ENCODE measurements around the gene RNF34.

Gene RNF34

DNA sequence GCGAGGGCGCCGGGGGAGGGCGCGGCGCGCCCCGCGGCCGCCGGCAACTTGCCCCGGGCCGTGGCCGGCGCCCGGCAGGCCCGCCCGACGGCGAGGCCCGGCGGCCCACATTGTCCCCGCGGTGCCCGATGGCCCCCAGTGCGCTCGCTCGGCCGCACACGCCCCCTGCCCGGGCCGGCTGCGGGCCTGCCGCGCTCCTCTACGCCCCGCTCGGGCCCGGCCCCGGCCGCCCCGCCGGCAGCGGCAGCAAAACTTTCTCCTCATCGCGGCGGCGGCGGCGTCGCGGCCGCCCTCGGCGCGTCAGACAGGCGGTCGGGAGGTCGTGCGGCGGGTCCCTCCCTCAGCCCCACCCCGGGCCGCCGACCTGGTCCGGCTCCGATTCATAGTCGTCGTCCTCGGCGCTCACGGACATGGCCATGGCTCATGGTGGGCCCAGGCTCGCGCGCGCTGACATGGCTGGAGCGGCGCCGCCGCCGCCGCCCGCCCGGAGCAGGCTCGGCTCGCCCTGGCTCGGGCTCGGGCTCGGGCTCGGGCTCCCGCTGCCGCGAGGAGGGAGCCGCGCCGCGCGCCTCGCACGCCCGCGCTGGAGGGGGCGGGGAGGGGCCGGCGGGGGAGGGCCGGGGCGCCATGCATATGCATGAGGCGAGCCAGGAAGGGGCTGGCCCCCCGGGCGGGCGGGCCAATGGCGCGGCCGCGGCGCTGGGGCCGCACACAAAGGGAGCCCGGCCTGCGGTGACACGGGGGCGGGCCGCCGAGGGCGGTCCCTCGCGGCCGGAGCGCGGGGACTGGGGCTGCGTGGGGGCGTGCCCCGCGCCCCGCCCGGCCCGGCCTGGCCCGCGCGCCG is 67.1 kb downstream of the RNF34 start:
- peak; percentile 80 for DNase-seq (ENCODE audit: low spot score)

DNA sequence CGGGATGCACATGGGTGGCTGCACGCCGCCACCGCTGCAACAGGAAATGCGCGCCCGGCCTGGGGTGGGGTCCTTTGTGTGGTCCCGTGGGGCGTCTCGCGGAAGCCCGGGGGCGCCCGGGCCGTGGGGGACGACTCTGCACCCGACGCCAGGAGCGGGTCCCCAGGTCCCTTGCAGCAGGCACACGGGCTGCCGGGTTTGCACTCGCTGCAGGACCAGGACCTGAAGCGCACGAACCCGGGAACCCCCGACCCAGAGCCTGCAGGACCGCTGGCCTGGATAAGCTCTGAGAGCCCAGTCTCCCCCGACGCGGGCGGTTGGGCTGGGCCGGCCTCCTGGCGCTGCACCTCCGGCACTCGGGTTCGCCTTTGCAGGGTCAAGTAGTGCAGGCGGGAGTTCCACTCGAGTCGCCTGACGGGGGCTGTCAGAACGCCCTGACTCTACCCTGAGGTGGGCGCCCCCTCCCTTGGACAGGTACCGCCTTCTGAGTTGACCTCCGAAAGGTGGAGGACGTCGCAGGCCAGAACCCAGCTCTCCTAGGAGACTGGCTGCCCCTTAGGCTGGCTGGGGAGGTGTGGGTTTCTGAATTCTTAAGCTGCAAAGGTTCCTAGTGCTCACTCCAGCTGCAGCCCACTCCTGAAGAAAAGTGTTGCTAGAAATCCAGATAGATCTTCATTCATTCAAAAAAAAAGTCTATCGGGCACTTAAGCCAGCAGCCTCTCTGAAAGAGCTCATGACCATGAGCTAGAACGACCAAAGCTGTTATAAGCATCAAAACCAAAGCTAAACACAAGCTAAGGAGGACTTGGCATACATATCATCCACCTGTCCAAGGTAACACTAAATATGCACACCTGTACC is 68.0 kb downstream of the RNF34 start:
- DNase-seq (ENCODE audit: low spot score): no peak

DNA sequence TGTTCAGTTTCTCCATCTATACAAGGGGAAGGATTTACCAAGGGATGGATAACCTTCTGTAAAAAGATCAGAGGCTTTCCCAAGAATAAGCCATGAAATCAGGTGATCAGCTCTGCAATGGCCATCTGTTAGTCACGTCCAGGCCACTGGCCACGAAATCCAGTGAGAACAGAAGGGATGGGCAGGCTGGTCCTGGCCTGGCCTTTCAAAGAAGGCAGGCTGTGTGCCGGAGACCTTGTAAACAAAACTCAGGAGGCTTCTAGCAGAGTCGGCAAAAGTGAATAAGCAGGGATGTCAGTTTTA is 68.5 kb downstream of the RNF34 start:
- no peak for DNase-seq (ENCODE audit: low spot score)

DNA sequence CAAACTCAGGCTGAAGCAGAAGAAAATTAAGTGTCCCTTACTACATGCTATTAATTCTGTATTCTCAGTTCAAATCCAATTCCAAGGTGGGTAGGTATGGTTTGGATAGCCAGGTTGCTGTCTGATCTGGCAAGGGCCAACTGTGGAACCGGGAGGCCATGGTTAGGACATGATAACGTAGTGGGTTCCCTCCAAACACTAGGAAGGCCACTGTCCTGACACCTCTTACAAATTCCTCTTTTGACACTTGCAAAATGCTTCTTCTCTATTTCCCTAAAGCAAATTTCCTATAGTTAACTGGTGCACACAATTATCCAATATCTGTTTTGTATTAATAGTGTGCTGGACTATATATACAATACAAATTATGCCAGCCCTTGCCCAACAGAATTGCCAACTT is 70.8 kb downstream of the RNF34 start:
- DNase-seq (ENCODE audit: low spot score): no peak

DNA sequence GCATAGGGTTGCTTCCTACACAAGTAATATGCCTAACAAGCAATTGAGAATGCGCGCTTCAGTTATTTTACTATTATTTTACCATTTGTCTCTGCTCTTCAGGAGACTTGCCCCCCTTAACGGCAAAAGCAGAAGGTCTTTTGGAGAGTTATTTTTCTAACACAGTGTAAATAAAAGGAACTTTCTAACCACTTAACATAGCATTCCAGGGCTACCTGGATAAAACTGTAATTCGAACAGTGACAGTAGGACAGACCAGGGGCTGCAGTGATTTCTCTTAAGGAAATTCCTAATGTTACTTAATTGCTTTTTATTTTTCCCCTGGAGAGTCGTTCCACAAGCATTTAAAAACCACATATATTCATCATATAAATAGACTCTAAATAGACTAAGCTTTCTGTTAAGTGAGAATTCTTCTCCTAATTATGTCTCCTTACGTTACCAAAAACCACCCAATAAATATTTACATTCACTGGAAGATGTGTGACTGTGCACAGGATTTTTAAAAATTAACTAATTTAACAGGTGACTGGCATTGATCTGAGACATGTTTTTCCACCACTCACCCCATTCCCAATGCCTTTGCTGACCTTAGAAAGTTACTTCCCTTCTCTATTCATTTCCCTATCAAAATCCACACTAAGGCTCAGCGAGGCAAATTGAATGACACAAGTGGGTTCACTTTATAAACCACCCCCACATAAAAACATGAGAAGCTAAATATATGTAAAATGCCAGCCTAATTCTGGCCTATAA is 72.4 kb downstream of the RNF34 start:
- DNase-seq (ENCODE audit: low spot score): no peak
